ENCODE measurements around the gene APOBEC2.

DNA sequence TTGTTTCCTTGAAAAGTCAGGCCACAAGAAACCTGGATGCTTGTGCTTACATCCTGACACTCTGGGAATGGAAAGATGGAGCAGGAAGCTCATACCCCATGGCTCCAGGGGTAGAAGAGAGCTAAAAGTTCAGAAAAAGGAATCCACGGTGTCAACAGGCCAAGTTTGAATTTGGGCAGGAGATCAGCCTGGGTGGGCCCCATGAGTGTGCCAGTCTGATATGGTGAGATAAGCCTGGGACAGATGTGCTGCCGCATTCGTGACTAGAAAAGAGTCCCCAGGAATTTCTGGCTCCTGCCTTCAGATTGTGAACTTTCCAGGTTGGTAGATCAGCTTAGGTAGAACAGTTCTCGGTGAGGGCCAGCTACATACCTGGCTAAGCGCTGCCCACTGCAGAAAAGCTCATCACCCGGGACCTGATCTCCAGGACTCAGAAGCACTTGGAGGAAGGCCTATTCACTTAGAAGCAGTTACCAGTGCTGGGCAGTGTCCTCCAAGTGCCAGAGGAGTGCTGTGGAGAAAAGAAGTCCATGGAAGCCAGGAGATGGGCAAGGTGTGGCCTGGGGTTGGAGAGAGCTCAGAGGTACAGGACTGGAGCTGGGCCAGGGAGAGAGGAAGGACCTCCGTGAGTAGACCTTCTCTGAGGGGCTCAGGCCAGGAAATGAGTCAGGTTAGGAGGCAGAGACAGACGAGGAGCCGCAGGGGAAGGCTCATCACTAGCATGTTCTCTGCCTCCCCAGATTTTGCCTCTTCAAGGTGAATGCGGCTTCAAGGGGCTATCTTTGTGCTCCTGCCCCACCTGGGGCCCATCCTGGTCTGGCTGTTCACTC lies 10.6 kb upstream of the APOBEC2 start, which contains the start of gene TSPO2:
- TF ChIP-seq, protein P1, sequence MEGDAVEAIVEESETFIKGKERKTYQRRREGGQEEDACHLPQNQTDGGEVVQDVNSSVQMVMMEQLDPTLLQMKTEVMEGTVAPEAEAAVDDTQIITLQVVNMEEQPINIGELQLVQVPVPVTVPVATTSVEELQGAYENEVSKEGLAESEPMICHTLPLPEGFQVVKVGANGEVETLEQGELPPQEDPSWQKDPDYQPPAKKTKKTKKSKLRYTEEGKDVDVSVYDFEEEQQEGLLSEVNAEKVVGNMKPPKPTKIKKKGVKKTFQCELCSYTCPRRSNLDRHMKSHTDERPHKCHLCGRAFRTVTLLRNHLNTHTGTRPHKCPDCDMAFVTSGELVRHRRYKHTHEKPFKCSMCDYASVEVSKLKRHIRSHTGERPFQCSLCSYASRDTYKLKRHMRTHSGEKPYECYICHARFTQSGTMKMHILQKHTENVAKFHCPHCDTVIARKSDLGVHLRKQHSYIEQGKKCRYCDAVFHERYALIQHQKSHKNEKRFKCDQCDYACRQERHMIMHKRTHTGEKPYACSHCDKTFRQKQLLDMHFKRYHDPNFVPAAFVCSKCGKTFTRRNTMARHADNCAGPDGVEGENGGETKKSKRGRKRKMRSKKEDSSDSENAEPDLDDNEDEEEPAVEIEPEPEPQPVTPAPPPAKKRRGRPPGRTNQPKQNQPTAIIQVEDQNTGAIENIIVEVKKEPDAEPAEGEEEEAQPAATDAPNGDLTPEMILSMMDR (conservative IDR thresholded peaks at IDR 0.05; ENCODE audit: low read length), result no peak
- TF ChIP-seq EZH2phosphoT487 (IDR thresholded peaks at IDR 0.05; ENCODE audit: borderline replicate concordance), result no peak

Measured in Loucy (cell line).